Endometrial microvascular endothelial cells (primary cell): ENCODE data around the gene BAHCC1. TPM values are rescaled to one million over a fixed set of nuclear protein-coding genes. Genes with fewer than 3 reads are reported as not detected.

Source experiments
- in situ Hi-C: cut with HindIII; loops from 2 replicates; pipeline ENCODE4 v1.10.0; 2017; ENCODE audit warnings: low sequenced_read_pairs, low pct_unique_long_range_greater_than_20kb; ENCODE audit errors: inconsistent ontology term
- total RNA-seq: library from RNA; depleted of rRNA; stranded (reverse); fragments of >200 nt; gene quantifications from one replicate; pipeline ENCODE4 v1.2.3, GENCODE V29; 2015; ENCODE audit errors: inconsistent ontology term

The BAHCC1 gene
- total RNA-seq, 1 donor from 2014 or later = 10.0 TPM

- in situ Hi-C loops = no loop called here
Observed at GRCh38 chr17:81478119-81478518, 82.9 kb downstream of the BAHCC1 start.

GRCh38 chr17:81479175-81480071, 84.2 kb downstream of the BAHCC1 start:
- in situ Hi-C loops = no loop called here

GRCh38 chr17:81480140-81481072, 85.1 kb downstream of the BAHCC1 start:
- in situ Hi-C loops = no loop called here

- in situ Hi-C loops = no loop called here
Observed at GRCh38 chr17:81481073-81481799, 86.0 kb downstream of the BAHCC1 start.

- in situ Hi-C loops = no loop called here
Observed at GRCh38 chr17:81481815-81482505, 86.7 kb downstream of the BAHCC1 start.

GRCh38 chr17:81482673-81483072, 87.4 kb downstream of the BAHCC1 start:
- in situ Hi-C loops = no loop called here

GRCh38 chr17:81483085-81483861, 88.0 kb downstream of the BAHCC1 start:
- in situ Hi-C loops = no loop called here

- in situ Hi-C loops = no loop called here
Observed at GRCh38 chr17:81483862-81484194, 88.6 kb downstream of the BAHCC1 start.

GRCh38 chr17:81484195-81484979, 89.1 kb downstream of the BAHCC1 start:
- in situ Hi-C loops = no loop called here

GRCh38 chr17:81486199-81486810, 91.0 kb downstream of the BAHCC1 start:
- in situ Hi-C loops = no loop called here

- in situ Hi-C loops = no loop called here
Observed at GRCh38 chr17:81487089-81487486, 91.8 kb downstream of the BAHCC1 start.

- in situ Hi-C loops = no loop called here
Observed at GRCh38 chr17:81487487-81488275, 92.4 kb downstream of the BAHCC1 start.

GRCh38 chr17:81488276-81488860, 93.1 kb downstream of the BAHCC1 start:
- in situ Hi-C loops = no loop called here

GRCh38 chr17:81489012-81489997, 94.0 kb downstream of the BAHCC1 start:
- in situ Hi-C loops = no loop called here
